NCI-H2107 treated with DMSO at 0.1 percent for 48 hours (cell line): ENCODE data around the gene DYNLRB1.
A peak's percentile ranks its signal among the peaks of the same experiment; 100 is the strongest.
"Not testable (repeated sequence)": the region's sequence is repeated elsewhere in the genome, so short reads cannot be mapped to it uniquely, and the experiment has no call there.

Experiments
- DNase-seq: peaks from one replicate; lab custom pipeline; 2025; ENCODE audit not compliant: unreplicated experiment; lab: John Stamatoyannopoulos, UW

Gene DYNLRB1

DNA sequence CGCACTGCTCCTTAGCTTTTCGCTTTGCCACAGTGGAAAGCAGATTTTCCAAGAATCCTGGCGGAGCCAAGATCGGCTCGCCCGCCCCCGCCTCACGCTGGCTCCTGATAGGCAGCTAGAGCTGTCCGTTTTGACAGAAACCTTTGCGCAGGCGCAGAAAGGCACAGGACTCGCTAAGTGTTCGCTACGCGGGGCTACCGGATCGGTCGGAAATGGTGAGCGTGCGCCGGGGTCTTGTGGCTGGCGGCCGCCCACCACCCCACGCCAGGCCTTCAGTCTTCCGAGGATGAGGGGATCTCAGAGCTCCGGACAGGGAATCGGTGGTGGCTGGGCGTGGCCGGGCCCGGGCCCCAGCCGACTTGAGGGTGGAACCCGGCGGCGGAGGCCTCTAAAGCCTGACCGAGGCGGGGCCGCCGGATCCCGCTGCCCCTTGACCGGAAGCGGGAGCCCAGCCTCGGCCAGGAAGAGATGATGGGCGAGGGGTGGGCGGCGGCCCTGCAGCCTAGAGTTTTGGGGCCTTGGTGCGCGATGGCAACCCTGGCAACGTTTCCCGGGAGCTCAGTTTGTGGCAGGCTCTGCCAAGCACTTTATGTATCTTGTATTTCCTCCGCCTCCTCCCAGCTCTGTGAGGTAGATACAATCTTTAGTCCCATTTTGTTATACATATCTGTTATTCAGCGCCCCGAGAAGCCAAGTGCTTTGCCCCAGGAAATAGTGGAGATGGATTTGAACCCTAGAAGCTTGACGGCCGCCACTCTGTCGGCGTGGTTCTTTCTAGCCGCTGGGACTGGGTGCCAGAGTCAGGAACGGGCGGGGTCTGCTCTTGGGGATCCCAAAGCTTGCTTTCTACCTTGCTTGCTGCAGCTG is at the start of gene DYNLRB1:
Gene DYNLRB1 (plus strand): TSS at position 176 of the 867 bp plus-strand sequence. CDS start 37 bp downstream, at position 213.
- peak; percentile 52 for DNase-seq

DNA sequence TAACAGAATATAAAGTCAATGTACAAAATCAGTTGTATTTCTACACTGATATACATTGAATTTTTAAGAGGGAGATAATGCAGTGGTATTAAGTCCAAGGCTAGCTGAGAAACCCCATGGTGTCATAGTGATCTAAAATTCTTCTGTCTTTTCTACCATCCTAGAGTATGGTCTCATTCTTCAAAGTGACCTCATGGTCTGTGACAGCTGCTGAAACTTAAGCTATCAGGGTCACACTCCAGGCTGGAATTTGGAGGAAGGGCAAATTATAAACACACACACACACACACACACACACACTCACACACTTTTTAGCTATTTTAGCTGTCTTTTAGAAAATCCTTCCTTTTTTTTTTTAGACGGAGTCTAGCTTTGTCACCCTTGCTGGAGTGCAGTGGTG is 47.3 kb upstream of the DYNLRB1 start:
- no peak for DNase-seq

DNA sequence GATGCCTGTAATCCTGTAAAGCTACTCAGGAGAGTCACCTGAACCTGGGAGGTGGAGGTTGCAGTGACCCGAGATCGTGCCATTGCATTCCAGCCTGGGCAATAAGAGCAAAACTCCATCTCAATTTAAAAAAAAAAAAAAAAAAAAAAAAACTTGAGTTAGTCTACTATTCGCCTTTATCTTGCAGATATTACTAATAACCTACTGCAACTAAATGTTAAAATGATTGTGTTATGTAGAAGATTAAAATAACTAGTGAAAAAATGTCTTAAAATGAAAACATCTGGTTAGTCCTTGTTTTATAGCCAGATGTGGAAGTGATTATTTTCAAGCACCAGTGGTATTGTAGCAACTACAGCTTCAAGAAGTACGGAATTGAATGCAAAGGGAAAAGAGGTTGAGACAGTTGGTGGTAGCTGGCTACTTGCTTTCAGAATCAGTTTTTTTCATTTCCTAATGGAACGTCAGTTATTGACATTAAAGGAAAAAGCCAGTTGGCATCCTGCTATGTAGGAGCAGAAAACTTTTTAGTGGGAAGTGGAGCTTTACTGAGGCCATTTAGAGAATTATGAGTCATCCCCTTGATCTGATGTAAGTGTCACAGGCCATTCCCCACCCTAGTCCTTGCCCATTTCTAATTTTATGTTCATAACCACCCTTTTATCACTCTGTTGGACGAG is 43.8 kb upstream of the DYNLRB1 start:
- no peak for DNase-seq

DNA sequence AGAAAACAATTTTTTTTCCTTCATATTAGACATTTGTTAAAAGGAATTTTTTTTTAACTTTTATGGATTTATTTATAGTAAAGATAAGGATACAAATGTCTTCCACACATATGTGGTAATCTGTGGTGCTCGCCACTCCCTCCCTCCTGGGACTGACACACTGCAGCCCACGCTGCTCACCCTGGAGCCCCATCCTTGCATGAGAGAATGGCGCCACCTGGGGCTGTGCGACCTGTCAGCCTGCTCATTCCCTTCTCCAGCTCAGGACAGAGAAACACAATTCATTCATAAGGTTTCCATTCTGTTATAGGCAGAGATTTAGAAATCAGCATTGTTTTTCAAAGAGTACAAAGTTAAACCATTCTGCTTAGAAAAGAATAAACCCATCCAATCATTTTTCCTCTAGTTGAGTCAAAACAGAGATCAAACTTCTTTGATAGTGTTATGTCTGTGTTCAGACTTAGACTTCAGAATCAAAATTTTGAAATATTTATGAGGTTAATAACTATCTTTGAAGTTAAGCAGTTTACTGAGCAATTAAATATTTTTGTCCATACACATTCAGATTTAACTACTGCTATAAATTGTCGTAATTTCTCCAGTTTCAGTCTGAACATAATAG is 42.8 kb upstream of the DYNLRB1 start:
- DNase-seq = no peak

GRCh38 chr20:34475979-34476736 is 40.1 kb upstream of the DYNLRB1 start:
- no peak for DNase-seq

GRCh38 chr20:34479627-34480026 is 36.6 kb upstream of the DYNLRB1 start:
- DNase-seq = no peak

- not testable (repeated sequence) for DNase-seq
Observed at GRCh38 chr20:34482154-34482553, 34.1 kb upstream of the DYNLRB1 start.

DNA sequence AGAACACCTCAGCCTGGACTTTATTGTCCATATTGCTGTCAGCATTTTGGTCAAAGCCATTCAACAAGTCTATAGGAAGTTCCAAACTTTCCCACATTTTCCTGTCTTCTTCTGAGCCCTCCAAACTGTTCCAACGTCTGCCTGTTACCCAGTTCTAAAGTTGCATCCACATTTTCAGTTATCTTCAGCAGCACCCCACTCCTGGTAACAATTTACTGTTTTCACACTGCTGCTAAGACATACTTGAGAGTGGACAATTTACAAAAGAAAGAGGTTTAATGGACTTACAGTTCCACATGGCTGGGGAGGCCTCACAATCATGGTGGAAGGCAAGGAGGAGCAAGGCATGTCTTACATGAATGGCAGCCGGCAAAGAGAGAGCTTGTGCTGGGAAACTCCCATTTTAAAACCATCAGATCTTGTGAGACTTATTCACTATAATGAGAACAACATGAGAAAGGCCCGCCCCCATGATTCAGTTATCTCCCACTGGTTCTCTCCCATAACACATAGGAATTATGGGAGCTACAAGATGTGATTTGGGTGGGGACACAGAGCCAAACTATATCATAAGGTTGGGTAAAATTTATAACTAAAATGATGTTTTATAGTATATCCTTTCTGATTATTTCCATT is 32.5 kb upstream of the DYNLRB1 start:
- not testable (repeated sequence) for DNase-seq

GRCh38 chr20:34485068-34485634 is 31.1 kb upstream of the DYNLRB1 start:
- DNase-seq = no peak

- DNase-seq = no peak
Observed at GRCh38 chr20:34491226-34491931, 24.8 kb upstream of the DYNLRB1 start.

DNA sequence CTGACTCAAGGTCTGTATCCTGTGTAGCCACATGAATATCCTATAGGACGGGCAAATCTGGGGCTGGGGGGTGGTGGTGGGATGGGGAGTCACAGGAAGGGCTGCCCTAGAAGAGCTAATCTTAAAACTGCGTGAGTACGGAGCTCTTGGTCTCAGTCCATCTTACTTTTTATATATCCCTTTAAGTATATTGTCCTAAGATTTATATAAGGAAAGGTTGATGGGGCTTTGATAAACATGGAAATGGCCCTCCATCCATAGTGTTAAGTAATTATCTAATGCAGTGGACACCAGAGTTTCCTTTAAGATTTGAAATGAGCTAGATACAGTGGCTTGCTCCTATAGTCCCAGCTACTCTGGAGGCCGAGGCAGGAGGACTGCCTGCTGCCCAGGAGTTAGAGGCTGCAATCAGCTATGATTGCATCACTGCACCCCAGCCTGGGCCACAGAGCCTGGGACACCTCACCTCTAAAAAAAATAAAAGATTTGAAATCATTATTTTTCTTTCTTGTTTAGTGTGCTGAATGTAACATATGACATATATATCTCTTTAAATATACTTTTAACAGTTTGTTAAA is 24.2 kb upstream of the DYNLRB1 start:
- DNase-seq = no peak

GRCh38 chr20:34493646-34494045 is 22.6 kb upstream of the DYNLRB1 start:
- DNase-seq = no peak

- DNase-seq = no peak
Observed at GRCh38 chr20:34495307-34495706, 20.9 kb upstream of the DYNLRB1 start.

DNA sequence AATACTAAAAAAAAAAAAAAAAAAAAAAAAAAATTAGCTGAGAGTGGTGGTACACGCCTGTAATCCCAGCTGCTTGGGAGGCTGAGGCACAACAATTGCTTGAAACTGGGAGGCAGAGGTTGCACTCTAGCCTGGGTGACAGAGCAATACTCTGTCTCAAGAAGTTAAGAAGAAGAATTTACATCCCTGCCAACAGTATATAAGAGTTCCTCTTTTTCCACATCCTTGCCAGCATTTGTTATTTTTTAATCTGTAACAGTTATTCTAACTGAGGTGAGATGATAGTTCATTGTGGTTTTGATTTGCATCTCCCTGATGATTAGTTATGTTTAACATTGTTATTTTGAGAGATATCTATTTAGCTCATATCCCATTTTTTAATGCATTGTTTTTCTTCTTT is 20.3 kb upstream of the DYNLRB1 start:
- DNase-seq = no peak

GRCh38 chr20:34497596-34497995 is 18.6 kb upstream of the DYNLRB1 start:
- DNase-seq = not testable (repeated sequence)

- no peak for DNase-seq
Observed at GRCh38 chr20:34500823-34501222, 15.4 kb upstream of the DYNLRB1 start.

DNA sequence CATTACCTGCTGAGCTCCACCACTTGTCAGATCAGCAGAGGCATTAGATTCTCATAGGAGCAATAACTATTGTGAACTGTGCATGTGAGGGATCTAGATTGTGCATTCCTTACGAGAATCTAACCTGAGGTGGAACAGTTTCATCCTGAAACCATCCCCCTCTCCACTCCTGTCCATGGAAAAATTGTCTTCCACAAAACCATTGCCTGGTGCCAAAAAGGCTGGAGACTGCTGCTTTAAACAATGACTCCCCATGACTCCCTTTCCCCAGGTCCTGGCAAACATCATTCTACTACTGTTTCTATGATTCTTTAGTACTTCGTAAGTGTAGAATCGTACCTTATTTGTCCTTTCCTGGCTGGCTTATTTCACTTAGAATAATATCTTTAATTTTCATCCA is 9.7 kb upstream of the DYNLRB1 start:
- no peak for DNase-seq

GRCh38 chr20:34507702-34508413 is 8.4 kb upstream of the DYNLRB1 start:
- no peak for DNase-seq

GRCh38 chr20:34510575-34510974 is 5.6 kb upstream of the DYNLRB1 start:
- no peak for DNase-seq
